H1 (cell line): ENCODE results near the gene C2CD4C. TPM values are rescaled to one million over a fixed set of nuclear protein-coding genes. Genes with fewer than 3 reads are reported as not detected.

Source experiments
- BRCA1 ChIP-seq: IDR thresholded peaks from 2 replicates; pipeline ENCODE4 v1.6.1; 2012; ENCODE audit warnings: low read depth, low read length, improper control_type of control experiment
- polyA plus RNA-seq, 7 experiments: library from polyadenylated mRNA; depleted of rRNA in 3 of 7; stranded (reverse) in 5 of 7; unstranded in 2 of 7; fragments of >200 nt in 5 of 7; fragments of 200-250 nt in 2 of 7; gene quantifications; 1 replicate in 5 of 7; 2 replicates in 1 of 7; 4 replicates in 1 of 7; pipeline versions ENCODE4 v1.2.1 to v1.2.3, GENCODE V29; 2011 to 2013; ENCODE audit warnings: missing spikeins in 2 of 7, mixed read lengths in 2 of 7
- total RNA-seq: library from RNA; stranded (reverse); fragmentation: NEBNext Ultra II Directional; extraction: Animal tissue kit (Norgen Biotek cat#: 25700); gene quantifications from 2 replicates; pipeline ENCODE4 v1.2.1, GENCODE V29; 2021

The C2CD4C gene
- total and polyA plus RNA-seq, 2 of the 8 experiments (the other 6 are each of a cell fraction or from before 2014, with no cell fraction given): 3.8 to 6.3 TPM

DNA sequence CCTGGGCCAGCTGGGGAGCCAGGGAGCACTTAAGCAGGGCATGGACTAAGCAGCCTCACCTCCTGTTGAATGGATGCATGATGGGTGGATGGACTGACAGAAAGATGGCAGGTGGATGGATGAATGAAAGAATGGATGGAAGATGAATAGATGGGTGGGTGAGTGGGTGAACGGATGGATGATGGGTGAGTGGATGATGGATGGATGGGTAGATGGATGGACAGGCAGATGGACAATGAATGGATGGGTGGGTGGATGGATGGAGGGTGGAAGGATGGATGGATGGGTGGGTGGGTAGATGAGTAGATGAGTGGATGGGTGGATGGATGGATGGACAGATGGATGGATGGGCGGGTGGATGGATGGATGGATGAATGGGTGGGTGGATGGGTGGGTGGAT lies 33.1 kb upstream of the C2CD4C start (continued):
- no peak for TF ChIP-seq BRCA1
